Measurements from ENCODE around the gene AKAP10. TPM values are rescaled to one million over a fixed set of nuclear protein-coding genes. Genes with fewer than 3 reads are reported as not detected.
A peak's percentile ranks its signal among the peaks of the same experiment; 100 is the strongest.
"Not testable (repeated sequence)": the region's sequence is repeated elsewhere in the genome, so short reads cannot be mapped to it uniquely, and the experiment has no call there.

Gene AKAP10, protein sequence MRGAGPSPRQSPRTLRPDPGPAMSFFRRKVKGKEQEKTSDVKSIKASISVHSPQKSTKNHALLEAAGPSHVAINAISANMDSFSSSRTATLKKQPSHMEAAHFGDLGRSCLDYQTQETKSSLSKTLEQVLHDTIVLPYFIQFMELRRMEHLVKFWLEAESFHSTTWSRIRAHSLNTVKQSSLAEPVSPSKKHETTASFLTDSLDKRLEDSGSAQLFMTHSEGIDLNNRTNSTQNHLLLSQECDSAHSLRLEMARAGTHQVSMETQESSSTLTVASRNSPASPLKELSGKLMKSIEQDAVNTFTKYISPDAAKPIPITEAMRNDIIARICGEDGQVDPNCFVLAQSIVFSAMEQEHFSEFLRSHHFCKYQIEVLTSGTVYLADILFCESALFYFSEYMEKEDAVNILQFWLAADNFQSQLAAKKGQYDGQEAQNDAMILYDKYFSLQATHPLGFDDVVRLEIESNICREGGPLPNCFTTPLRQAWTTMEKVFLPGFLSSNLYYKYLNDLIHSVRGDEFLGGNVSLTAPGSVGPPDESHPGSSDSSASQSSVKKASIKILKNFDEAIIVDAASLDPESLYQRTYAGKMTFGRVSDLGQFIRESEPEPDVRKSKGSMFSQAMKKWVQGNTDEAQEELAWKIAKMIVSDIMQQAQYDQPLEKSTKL
- 26.5 TPM for polyA plus RNA-seq (2012; ENCODE audit: insufficient read depth, insufficient read length)

DNA sequence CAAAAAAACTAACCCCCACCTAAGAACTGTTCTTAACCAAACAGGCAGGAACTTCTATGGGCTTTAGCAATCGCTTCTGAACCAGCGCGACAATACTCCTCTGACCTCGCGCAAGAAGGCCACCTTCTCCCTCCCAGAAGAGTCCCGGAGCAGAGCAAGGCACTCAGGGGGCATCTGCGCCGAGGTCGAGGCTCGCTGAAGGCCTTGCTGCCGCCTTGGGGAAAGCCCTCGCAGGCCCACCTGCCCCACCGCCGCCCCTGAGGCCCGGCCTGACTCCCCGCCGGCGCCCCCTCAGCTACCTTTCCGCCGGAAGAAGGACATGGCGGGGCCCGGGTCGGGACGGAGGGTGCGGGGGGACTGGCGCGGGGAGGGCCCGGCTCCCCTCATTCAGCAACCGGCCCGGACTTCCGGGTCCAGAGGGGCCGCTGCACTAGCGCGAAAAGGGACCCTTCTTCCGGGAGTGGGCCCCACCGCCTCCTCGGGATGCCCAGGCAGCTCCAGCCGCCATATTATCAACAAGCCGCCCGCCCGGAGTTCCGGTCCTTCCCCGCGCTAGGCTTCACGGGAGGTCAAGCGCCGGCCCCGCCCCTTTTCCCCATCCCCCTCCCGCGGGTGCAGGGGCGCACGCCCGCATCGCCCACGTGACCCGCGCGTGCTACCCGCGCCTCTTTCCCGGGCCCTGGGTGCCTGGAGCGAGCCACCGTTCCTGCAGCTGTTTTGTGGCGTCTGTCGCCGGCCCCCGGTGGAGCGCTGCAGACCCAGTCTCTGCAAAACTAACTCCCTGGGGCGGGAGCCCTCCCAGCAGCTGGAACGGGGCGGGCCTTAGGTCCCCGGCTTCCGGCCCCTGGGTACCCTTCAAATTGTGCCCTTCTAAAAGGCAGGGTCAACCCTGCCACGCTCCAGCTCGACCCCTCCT, at the start of gene AKAP10:
TSS of gene AKAP10 (minus strand) at position 536 of the 916 bp plus-strand sequence. CDS start at position 387, 149 bp downstream.
- DNase-seq (ENCODE audit: low read depth, low spot score): peak; percentile 81
- H3K4me3 ChIP-seq (ENCODE audit: low read length): peak within 1 kb of the TSS; percentile 73

DNA sequence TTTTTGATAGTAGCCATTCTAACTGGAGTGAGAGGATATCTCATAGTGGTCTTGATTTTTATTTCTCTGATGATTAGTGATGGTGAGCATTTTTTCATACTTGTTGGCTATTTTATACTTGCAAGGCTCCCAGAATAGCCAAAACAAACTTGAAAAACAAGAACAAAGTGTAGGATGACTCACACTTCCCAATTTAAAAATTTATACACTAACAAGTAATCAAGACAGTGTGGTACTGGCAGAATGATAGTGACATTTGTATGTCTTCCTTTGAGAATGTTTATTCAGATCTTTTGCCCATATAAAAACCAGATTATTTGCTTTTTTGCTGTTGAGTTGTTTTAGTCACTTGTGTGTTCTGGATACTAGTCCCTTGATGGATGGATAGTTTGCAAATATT, 49.3 kb upstream of the AKAP10 start:
- DNase-seq (ENCODE audit: low read depth, low spot score): no peak
- no peak overlapping the region for H3K4me3 ChIP-seq (ENCODE audit: low read length)

DNA sequence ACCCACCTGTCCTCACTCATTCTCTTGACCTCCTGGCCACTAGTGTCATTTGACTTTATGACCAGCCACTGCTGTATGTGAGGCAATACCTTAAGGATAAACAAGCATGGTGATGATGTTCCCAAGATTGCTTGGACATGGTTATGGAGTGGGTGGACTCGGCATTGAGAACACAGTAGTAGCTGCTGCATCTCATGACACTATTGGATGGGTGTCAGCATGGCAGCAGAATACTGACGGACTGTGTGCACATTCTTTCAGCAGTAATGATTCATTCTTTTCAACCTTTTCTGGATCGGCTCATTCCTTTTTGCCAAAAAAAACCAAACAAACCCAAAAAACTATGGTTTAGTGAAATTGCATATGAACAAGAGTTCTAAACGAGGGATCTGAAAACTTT, 45.1 kb upstream of the AKAP10 start:
- no peak overlapping the region for H3K4me3 ChIP-seq (ENCODE audit: low read length)
- DNase-seq (ENCODE audit: low read depth, low spot score): no peak

DNA sequence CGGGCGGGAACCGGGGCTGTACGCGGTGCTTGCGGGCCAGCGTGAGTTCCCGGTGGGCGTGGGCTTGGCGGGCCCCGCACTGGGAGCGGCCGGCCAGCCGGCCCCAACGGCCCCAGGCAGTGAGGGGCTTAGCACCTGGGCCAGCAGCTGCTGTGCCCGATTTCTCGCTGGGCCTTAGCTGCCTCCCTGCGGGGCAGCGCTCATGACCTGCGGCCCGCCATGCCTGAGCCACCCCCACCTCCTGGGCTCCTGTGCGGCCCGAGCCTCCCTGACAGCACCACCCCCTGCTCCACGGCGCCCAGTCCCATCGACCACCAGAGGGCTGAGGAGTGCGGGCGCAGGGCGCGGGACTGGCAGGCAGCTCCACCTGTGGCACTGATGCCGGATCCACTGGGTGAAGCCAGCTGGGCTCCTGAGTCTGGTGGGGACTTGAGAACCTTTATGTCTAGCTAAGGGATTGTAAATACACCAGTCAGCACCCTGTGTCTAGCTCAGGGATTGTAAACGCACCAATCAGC, 38.9 kb upstream of the AKAP10 start:
- not testable (repeated sequence) for DNase-seq (ENCODE audit: low read depth, low spot score); H3K4me3 ChIP-seq (ENCODE audit: low read length)

DNA sequence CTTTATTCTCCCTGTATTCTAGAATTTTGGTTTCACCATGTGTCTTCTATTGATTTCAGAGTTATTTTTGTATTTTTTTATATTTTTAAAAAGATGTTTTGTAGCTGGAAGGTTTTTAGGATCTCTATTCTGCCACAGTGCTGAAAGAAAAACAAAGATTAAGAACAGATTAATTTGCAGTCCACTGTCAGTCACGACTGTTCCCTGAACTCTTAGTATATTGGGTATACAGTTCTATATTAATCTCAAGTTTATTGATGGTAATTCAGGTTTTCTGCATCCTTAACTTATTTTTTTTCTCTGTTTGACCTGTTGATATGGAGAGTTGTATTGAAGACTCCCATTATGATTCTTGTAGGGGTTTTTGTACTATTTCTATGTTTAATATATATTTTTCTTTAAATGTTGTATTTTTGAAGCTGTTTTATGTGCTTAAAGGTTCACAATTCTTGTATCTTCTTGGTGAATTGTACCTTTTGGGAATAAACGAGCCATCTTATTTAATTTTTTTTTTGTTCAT, 34.4 kb upstream of the AKAP10 start:
- DNase-seq (ENCODE audit: low read depth, low spot score): no peak
- H3K4me3 ChIP-seq (ENCODE audit: low read length): no peak overlapping the region

DNA sequence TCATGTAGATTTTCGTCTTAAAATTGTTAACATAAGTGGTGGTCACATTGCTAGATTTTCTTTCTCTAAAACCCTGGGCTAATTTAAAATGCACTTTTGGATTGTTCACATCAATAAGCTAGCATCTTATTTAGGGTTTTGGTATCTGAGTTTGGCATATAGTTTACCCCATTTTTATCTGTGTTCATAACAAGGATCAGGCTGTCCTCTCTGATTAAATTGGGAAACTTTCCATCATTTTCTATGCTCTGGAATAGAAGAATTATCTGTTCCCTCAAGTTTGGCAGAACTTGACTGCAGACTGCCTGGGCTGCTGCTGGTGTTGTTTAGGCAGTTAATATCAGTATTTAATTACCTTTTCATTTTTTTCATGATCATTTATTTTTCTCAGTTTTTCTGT, 33.3 kb upstream of the AKAP10 start:
- no peak overlapping the region for H3K4me3 ChIP-seq (ENCODE audit: low read length)
- no peak for DNase-seq (ENCODE audit: low read depth, low spot score)

DNA sequence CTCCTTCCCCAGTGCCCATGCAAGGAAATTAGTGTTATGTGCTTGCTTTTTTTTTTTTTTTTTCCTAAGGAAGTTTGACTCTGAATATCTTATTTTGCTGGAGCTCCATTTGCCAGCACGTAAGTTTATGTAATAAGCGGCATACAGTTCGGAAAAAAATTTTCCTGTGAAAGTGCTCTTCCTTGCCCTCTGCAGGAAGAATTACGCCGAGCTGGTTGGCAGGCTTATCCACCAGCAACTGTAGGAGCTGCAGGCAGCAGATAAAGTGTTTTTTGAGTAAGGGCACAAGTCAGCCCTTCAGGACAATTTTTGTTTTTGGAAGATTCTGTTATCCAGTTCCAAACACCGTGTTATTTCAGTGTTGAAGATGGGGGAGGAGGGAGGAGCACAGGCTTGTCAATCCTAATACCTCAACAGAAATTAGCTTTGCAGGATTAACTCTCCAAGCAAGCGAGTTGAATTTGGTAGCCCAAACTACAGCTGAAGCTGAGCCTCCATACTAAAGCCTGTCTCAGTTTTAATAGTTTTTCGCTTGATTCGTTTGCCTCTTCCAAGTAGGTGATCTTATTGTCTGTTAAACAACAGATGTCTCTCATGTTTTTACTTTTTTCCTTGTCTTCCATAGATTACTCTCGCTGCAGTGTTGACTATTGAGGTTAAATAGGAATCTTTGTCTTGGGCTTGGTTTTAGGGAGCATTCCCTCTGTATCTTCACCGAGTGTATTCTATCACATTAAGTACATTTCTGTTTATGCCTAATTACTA, 32.7 kb upstream of the AKAP10 start:
- DNase-seq (ENCODE audit: low read depth, low spot score): no peak
- peak overlapping the region; percentile 42 for H3K4me3 ChIP-seq (ENCODE audit: low read length)

DNA sequence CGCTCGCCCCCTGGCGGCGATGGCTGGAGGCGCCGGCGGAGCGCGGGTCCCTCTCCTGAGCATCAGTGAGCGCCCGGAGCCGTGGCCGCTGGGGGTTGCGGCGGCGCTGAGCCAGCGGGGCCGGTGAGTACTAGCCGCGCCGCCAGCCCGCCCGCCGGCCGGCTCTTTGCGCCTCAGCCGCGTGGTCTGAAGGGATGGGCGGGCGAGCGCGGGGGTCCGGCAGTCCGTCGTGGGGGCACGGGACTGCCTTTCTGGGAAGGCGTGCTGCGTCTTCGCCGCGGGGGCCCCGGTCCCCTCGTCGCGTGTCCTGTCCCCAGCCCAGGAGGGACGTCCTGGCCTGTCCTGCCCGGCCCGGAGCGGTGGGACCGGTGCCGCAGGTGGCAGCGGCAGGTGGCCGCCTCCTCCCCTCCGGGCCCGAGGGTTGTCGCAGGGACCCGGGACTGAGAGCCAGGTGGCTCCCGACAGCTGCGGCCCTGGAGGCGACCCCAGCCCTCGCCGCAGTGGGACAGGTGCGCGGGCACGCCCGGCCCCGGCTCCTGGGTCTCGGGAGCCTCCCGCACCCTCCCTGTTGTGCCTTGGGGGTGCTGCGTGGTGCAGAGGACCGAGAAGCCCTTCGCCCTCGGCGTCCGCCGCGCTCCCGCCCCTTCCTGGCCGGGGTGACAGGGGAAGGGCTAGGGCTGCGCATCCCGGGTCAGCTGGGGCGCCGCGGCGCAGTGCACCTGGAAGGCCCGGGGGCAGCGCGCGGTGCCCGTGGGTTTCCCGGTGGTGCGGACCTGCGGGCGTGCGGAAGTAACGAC, 31.9 kb upstream of the AKAP10 start, which contains the start of gene SPECC1:
TSS of gene SPECC1 (plus strand) at position 58 of the 797 bp plus-strand sequence. CDS start 87,293 bp downstream, outside the sequence.
- H3K4me3 ChIP-seq (ENCODE audit: low read length): peak within 1 kb of the TSS; percentile 53

DNA sequence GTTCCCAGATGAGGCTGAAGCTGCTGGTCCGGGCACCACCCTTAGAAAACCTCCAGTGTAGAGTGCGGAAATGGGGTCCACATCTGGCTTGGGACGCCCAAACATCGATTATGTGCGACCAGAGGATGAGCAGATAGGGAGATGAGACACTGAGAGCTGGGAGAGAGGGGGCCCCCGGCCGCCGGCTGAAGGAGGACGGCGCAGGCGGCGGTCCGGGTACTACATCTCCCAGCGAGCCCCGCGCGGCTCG, 31.3 kb upstream of the AKAP10 start:
- DNase-seq (ENCODE audit: low read depth, low spot score): no peak
- H3K4me3 ChIP-seq (ENCODE audit: low read length): peak overlapping the region; percentile 53

More for the DNA sequence above, 31.9 kb upstream of the AKAP10 start, which contains the start of gene SPECC1:
- peak; percentile 55 for DNase-seq (ENCODE audit: low read depth, low spot score)

DNA sequence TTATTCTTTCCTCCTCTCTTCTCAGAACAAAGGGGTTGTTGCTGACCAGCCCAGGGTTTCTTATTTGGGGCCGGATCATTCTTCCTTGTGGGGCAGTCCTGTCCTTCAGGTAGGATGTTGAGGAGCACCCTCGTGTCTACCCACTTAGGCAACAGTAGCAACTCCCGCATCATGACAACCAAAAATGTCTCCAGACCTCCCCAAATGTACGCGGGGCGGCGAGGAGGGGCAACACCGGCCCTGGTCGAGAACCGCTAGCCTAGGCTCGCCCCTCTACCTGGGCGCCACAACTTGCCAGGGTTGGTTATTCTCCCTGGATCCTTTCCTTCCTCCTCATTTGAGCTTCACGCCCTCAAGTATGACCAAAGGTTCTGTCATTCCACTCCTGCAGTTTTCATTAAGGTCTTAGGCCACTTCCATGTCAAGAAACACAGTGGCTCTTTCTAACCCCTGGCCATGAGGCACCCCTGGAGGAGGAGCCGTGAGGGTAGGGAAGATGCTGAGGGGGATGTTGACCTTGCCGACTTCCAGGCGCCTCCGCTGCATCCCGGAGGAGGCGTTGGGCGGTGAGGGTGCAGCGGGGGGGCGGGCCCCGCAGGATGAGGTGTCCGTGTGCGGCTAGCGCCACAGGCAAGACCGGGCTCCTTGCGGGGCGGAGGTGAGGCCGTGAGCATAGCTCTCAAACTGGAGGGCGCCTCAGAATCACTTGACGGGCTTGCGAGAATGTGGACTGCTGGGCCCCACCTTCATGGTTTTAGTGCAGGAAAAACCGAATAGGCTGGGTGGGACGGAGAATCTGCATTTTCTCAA, 30.8 kb upstream of the AKAP10 start:
- no peak for DNase-seq (ENCODE audit: low read depth, low spot score)
- peak overlapping the region; percentile 53 for H3K4me3 ChIP-seq (ENCODE audit: low read length)

DNA sequence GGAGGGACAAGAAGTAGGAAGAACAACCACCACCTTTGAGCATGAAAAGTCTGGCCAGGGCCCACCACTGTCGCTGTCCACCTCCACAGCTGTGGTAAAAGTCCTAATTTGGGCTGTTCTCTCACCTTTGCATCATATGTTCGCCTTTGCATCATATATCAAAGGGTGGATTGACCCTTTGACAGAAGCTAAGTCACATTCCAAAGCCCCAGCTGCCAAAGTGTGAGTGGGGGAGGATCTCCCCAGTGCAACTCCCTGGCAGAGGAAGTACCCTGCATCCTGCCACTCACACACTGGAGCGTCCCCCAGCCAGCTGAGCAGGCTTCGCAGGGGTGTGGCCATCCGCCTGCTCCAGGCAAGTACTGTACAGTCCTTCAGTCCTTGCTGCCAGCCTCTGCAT, 18.9 kb upstream of the AKAP10 start:
- no peak overlapping the region for H3K4me3 ChIP-seq (ENCODE audit: low read length)
- DNase-seq (ENCODE audit: low read depth, low spot score): no peak

DNA sequence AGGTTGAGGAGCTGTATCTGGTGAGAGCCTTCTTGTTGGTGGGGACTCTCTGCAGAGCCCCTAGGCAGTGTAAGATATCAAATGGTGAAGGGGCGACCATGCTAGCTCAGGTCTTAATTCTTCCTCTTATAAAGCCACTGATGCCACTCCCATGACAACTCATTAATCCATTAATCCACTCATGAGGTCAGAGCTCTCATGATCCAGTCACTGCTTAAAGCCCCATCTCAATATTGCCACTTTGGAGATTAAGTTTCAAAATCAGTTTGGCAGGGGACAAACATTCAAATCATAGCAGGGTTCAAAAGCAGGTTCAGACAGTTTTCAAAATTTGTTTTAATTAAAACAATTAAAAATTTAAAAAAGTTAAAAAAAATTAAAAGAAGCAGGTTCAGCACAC, 18.5 kb upstream of the AKAP10 start:
- no peak for DNase-seq (ENCODE audit: low read depth, low spot score)
- no peak overlapping the region for H3K4me3 ChIP-seq (ENCODE audit: low read length)

DNA sequence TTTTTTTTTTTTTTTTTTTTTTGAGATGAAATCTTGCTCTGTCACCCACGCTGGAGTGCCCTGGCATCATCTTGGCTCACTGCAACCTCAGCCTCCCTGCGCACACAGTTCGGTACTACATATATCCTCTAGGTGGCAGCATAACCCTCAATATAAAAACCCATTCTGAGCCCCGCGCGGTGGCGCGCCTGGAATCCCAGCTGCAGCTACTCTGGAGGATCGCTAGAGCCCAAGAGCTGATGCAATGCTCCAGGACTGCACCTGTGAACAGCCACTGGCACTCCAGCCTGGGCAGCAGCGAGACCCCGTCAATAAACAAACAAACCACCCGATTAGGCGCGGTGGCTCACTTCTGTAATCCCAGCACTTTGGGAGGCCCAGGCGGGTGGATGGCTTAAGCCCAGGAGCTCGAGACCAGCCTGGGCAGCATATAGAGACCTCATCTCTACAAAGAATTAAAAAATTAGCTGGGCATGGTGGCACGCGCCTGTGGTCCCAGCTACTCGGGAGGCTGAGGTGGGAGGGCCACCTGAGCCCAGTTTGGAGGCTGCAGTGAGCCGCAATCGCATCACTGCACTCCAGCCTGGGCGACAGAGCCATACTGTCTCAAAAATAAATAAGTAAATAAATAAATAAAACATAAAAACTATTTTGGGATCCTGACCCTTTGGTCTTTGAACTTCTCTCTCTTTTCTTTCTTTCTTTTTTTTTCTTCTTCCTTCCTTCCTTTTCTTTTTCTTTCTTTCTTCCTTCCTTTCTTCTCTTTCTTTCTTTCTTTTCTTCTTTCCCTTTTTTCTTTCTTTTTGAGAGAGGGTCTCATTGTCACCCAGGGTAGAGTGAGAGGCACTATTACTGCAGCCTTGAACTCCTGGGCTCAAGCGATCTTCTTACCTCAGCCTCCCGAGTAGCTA, 15.4 kb upstream of the AKAP10 start:
- H3K4me3 ChIP-seq (ENCODE audit: low read length): peak overlapping the region; percentile 11; the same call in 1 of the 2 replicates
- DNase-seq (ENCODE audit: low read depth, low spot score): peak; percentile 83

DNA sequence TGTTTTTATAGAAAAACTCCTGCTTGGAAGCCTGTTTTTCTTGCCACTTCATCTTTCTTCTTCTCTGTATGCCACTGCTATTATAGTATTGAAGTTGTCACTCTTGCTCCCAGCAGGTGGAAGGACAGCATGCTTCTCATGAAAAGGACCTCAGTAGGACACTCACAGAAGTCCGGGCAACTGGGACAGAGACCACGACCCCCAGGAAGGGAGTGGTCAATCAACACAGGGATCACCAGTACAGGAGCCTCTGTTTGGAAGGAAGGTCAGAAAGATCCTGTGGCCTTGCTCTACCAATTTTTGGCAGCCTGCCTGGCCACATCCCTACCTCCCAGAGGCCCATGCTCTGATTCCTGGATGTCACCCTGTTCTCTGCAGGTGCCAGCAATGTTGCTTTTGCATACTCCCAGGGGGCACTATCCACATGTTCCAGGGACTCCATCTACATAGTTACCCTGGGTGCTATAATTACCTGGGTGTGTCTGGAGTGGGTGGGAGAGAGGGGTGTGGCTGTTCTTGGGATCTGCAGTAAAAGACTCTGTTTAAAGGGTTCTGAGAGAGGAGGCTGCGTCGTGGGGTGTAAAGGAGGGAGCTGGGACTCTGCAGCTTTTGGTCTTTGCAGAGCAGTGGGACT, 13.7 kb upstream of the AKAP10 start:
- DNase-seq (ENCODE audit: low read depth, low spot score): no peak
- no peak overlapping the region for H3K4me3 ChIP-seq (ENCODE audit: low read length)

DNA sequence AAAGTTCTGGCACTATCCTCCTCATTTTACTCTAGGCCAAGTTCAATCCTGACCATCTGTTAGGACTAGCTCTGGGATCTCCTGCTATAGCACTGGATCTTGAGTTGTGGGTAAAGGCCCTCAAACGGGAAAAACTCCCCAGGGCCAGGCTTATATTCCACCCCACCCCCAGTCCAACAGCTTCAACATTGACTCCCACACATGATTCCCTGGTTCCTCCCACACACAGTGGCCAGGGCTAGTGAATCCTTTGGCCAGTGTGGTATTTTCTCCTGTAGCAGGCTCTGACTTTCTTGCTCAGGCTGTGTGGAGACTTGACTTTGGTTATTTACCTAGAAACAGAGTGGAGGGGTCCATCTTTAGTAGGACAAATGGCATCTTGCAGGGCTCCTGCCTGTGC, 10.3 kb upstream of the AKAP10 start:
- no peak for DNase-seq (ENCODE audit: low read depth, low spot score)
- H3K4me3 ChIP-seq (ENCODE audit: low read length): no peak overlapping the region

Data from Jurkat, Clone E6-1 (cell line).